ENCODE data around the gene KLHDC3.

KLHDC3 gene

DNA sequence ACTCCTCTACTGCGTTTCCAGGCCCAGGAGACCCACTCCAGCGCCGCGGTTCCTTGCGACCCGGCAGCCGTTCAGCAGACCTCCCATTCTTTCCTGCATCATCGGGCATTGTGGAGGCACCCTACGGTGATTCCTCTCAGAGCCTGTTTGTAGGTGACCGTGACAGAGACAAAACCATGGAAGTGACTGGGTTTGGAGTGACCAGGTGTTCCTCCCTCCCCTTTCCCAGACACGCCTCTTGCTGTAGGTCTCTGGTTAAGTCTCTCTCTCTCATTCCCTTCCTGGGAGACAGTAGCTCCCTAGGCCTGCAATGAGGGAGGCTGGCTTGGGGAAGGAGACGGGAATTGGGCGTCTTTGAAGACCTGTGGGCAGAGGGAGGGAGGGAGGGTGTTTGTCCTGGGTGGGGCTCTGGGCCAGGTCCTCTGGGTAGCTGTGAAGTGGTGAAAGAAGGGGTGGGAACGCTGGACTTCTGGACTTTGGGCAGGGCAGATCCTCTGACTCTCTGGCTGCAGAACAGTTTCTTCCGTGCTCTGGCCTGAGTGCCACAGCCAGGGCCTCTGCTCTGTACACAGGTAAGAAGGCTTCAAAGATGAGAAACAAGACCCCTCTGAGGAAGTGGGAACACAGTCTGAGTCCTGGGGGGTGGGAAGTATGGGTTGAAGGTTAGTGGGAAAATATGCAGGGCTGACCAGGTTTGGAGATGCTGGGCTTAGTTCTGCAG is 46.1 kb downstream of the KLHDC3 start:
- DNase-seq = no peak

GRCh38 chr6:43060755-43061633 is 46.9 kb downstream of the KLHDC3 start:
- no peak for DNase-seq

- no peak for DNase-seq
These were observed 47.8 kb downstream of the KLHDC3 start for GRCh38 chr6:43061861-43062260.

GRCh38 chr6:43062818-43063217 is 48.8 kb downstream of the KLHDC3 start:
- DNase-seq = no peak

DNA sequence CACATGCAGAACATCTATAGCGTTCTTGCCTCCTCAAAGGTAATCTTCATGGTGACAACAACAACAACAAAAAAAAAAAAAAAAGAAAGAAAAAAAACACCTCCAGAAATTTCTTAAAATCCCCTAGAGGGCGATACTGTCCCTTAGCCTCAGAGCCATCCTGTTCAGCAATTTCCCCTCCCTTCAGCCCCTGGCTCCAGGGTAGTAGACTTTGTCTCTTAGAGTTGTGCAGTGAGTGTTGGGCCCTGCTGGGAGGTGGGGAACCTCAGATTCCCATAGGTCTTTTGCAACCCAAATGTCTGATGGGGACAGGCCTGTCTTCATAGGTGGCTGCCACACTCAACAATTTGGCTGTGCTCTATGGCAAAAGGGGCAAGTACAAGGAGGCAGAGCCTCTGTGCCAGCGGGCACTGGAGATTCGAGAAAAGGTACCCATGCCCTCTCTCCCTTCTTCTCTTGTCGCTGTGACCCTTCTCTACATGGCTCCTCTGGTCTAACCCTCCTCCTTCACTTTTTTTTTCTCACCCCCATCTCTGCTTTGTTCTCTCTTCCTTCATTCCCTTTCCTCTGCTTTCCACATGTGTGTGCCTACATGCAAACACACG is 56.1 kb downstream of the KLHDC3 start:
- peak; percentile 73 for DNase-seq
